Liver (tissue), 9 donors: Measurements from ENCODE around the gene STEAP2. TPM values are rescaled to one million over a fixed set of nuclear protein-coding genes. Genes with fewer than 3 reads are reported as not detected.

Experiments
- DNase-seq: peaks from one replicate; pipeline ENCODE4 v3.0.0-alpha.2; 2017; ENCODE audit warnings: low spot score
- H3K27ac ChIP-seq, 2 donors: one replicate each; pipeline ENCODE4 v1.7.0; 2013; ENCODE audit warnings: inconsistent platforms in 2 of 2, low read length in 2 of 2, control low read depth in 1 of 2, low read depth in 1 of 2, mild to moderate bottlenecking in 1 of 2
- H3K27me3 ChIP-seq, 4 donors: one replicate each; pipeline versions ENCODE4 v1.6.1 to v1.7.0; 2013; ENCODE audit warnings: low read length in 3 of 4, inconsistent platforms in 1 of 4, mild to moderate bottlenecking in 1 of 4, moderate library complexity in 1 of 4; ENCODE audit not compliant: control insufficient read depth in 4 of 4, insufficient read depth in 4 of 4
- H3K36me3 ChIP-seq, 4 donors: one replicate each; pipeline versions ENCODE4 v1.6.1 to v1.7.0; 2013; ENCODE audit warnings: low read length in 3 of 4, mild to moderate bottlenecking in 3 of 4, low read depth in 1 of 4, moderate library complexity in 1 of 4; ENCODE audit not compliant: control insufficient read depth in 4 of 4, insufficient read depth in 3 of 4
- H3K4me1 ChIP-seq, 4 donors: one replicate each; pipeline versions ENCODE4 v1.6.1 to v1.7.0; 2013; ENCODE audit warnings: low read length in 3 of 4, mild to moderate bottlenecking in 3 of 4, moderate library complexity in 1 of 4; ENCODE audit not compliant: control insufficient read depth in 4 of 4, insufficient read depth in 4 of 4
- H3K4me3 ChIP-seq, 3 donors: one replicate each; pipeline versions ENCODE4 v1.6.1 to v1.7.0; 2013; ENCODE audit warnings: low read length in 3 of 3, control low read depth in 1 of 3, low read depth in 1 of 3, mild to moderate bottlenecking in 1 of 3
- H3K9ac ChIP-seq, 2 donors: one replicate each; pipeline ENCODE4 v1.7.0; 2013; ENCODE audit warnings: low read length in 2 of 2, mild to moderate bottlenecking in 2 of 2, moderate library complexity in 2 of 2, control low read depth in 1 of 2, low read depth in 1 of 2
- H3K9me3 ChIP-seq, 4 donors: one replicate each; pipeline versions ENCODE4 v1.6.1 to v1.7.0; 2013; ENCODE audit warnings: low read length in 3 of 4; ENCODE audit not compliant: control insufficient read depth in 4 of 4
- EGR1 ChIP-seq, 2 donors: IDR thresholded peaks; 2 replicates each; pipeline ENCODE4 v1.6.1; 2016 to 2018; ENCODE audit warnings: antibody characterized with exemption in 2 of 2, low read depth in 2 of 2
- FOXA1 ChIP-seq: IDR thresholded peaks from 2 replicates; pipeline ENCODE4 v1.6.1; 2016; ENCODE audit warnings: antibody characterized with exemption
- FOXA2 ChIP-seq: IDR thresholded peaks from 2 replicates; pipeline ENCODE4 v1.6.1; 2016; ENCODE audit warnings: antibody characterized with exemption
- HNF4A ChIP-seq, 2 donors: conservative IDR thresholded peaks; 2 replicates each; pipeline ENCODE4 v1.6.1; 2016; ENCODE audit warnings: antibody characterized with exemption in 2 of 2, mild to moderate bottlenecking in 2 of 2
- HNF4G ChIP-seq: IDR thresholded peaks from 2 replicates; pipeline ENCODE4 v1.6.1; 2016; ENCODE audit warnings: antibody characterized with exemption
- JUND ChIP-seq, 2 donors: IDR thresholded peaks; 2 replicates each; pipeline ENCODE4 v1.6.1; 2016; ENCODE audit warnings: antibody characterized with exemption in 2 of 2
- NR2F2 ChIP-seq: IDR thresholded peaks from 2 replicates; pipeline ENCODE4 v1.6.1; 2016; ENCODE audit warnings: antibody characterized with exemption
- RAD21 ChIP-seq, 2 donors: IDR thresholded peaks; 2 replicates each; pipeline ENCODE4 v1.6.1; 2016; ENCODE audit warnings: antibody characterized with exemption in 2 of 2, mild to moderate bottlenecking in 2 of 2
- RXRA ChIP-seq, 2 donors: IDR thresholded peaks; 2 replicates each; pipeline ENCODE4 v1.6.1; 2017 to 2018; ENCODE audit warnings: antibody characterized with exemption in 2 of 2, mild to moderate bottlenecking in 1 of 2
- SP1 ChIP-seq: IDR thresholded peaks from 2 replicates; pipeline ENCODE4 v1.6.1; 2018; ENCODE audit warnings: antibody characterized with exemption, mild to moderate bottlenecking
- YY1 ChIP-seq: IDR thresholded peaks from 2 replicates; pipeline ENCODE4 v1.6.1; 2016; ENCODE audit warnings: antibody characterized with exemption, mild to moderate bottlenecking
- WGBS: extraction: QIAGEN DNeasy Blood & Tissue Kit; methylation state at CpG from one replicate; pipeline ENCODE4 v1.1.7; 2013; 5-methylcytosine and 5-hydroxymethylcytosine counted together
- polyA plus RNA-seq, 2 donors: library from polyadenylated mRNA; stranded (reverse) in 1 of 2; unstranded in 1 of 2; fragments of 200-250 nt in 1 of 2; fragments of >200 nt in 1 of 2; fragmentation: Nextera tagmentation in 1 of 2; extraction: Ambion mirVana in 1 of 2; gene quantifications; one replicate each; pipeline versions ENCODE4 v1.2.1 to v1.2.3, GENCODE V29; 2013 to 2015
- total RNA-seq, 2 donors: library from RNA; depleted of rRNA; stranded (reverse); fragments of >200 nt; gene quantifications; one replicate each; pipeline ENCODE4 v1.2.3, GENCODE V29; 2014
- TF ChIP-seq, protein P1 (sequence below): IDR thresholded peaks from 2 replicates; pipeline ENCODE4 v1.6.1; 2016; ENCODE audit warnings: antibody characterized with exemption, mild to moderate bottlenecking
- TF ChIP-seq, protein P2 (sequence below): fragments of 150-350 bp; IDR thresholded peaks from 2 replicates; pipeline ENCODE4 v1.5.1; 2017; ENCODE audit warnings: improper control_type of control experiment, low read depth, low read length; ENCODE audit not compliant: missing input control
- donor health status: healthy.
- donor health status: healthy.
- donor health status: healthy.
- donor health status: healthy.
- donor health status: healthy.

STEAP2 gene
- total and polyA plus RNA-seq, 4 donors = 1.2 to 25.9 (median 5.2) TPM

DNA sequence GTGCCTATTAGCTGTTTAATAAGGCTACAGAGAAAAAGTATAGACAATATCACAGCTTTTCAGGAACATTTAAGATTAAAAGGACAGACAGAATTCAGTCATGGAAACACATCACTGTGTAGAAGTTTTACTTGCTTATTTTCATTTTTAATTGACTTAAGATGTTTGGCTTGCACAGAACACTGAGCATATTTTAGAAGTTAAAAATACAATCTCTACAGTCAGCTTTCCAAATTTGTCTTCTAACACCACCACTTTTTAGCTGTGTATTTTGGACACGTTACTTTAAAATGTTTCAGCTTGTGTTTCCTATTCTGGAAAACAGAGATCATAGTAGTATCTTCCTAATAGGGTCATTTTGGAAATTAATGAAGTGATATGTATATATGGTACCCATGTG lies 45.2 kb downstream of the STEAP2 start:
- whole genome bisulfite sequencing = 91% methylated on average over 1 of the region's 1 CpG
- DNase-seq = no peak
- Histone ChIP-seq H3K27me3 (no peaks in the 10 kb centered on the region), H3K36me3 (no peaks in the 10 kb centered on the region), H3K27ac (no peak overlapping the region), H3K4me3 (no peak overlapping the region), H3K9me3 (no peaks in the 10 kb centered on the region), H3K9ac (no peak overlapping the region), H3K4me1 (peaks cover 0 to 5% (median 0%) of the 10 kb centered on the region in 4 donors)
- TF ChIP-seq EGR1 (IDR thresholded peaks at IDR 0.05; ENCODE audit: low read depth in 2 of 2) (no peak), SP1 (no peak), HNF4G (no peak), RAD21 (IDR thresholded peaks at IDR 0.05) (no peak), FOXA2 (no peak), NR2F2 (no peak), JUND (IDR thresholded peaks at IDR 0.05) (no peak), HNF4A (conservative IDR thresholded peaks at IDR 0.05) (no peak), RXRA (IDR thresholded peaks at IDR 0.05) (no peak)
- TF ChIP-seq, protein P1, sequence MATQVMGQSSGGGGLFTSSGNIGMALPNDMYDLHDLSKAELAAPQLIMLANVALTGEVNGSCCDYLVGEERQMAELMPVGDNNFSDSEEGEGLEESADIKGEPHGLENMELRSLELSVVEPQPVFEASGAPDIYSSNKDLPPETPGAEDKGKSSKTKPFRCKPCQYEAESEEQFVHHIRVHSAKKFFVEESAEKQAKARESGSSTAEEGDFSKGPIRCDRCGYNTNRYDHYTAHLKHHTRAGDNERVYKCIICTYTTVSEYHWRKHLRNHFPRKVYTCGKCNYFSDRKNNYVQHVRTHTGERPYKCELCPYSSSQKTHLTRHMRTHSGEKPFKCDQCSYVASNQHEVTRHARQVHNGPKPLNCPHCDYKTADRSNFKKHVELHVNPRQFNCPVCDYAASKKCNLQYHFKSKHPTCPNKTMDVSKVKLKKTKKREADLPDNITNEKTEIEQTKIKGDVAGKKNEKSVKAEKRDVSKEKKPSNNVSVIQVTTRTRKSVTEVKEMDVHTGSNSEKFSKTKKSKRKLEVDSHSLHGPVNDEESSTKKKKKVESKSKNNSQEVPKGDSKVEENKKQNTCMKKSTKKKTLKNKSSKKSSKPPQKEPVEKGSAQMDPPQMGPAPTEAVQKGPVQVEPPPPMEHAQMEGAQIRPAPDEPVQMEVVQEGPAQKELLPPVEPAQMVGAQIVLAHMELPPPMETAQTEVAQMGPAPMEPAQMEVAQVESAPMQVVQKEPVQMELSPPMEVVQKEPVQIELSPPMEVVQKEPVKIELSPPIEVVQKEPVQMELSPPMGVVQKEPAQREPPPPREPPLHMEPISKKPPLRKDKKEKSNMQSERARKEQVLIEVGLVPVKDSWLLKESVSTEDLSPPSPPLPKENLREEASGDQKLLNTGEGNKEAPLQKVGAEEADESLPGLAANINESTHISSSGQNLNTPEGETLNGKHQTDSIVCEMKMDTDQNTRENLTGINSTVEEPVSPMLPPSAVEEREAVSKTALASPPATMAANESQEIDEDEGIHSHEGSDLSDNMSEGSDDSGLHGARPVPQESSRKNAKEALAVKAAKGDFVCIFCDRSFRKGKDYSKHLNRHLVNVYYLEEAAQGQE = no peak
- TF ChIP-seq, protein P2, sequence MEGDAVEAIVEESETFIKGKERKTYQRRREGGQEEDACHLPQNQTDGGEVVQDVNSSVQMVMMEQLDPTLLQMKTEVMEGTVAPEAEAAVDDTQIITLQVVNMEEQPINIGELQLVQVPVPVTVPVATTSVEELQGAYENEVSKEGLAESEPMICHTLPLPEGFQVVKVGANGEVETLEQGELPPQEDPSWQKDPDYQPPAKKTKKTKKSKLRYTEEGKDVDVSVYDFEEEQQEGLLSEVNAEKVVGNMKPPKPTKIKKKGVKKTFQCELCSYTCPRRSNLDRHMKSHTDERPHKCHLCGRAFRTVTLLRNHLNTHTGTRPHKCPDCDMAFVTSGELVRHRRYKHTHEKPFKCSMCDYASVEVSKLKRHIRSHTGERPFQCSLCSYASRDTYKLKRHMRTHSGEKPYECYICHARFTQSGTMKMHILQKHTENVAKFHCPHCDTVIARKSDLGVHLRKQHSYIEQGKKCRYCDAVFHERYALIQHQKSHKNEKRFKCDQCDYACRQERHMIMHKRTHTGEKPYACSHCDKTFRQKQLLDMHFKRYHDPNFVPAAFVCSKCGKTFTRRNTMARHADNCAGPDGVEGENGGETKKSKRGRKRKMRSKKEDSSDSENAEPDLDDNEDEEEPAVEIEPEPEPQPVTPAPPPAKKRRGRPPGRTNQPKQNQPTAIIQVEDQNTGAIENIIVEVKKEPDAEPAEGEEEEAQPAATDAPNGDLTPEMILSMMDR = no peak

DNA sequence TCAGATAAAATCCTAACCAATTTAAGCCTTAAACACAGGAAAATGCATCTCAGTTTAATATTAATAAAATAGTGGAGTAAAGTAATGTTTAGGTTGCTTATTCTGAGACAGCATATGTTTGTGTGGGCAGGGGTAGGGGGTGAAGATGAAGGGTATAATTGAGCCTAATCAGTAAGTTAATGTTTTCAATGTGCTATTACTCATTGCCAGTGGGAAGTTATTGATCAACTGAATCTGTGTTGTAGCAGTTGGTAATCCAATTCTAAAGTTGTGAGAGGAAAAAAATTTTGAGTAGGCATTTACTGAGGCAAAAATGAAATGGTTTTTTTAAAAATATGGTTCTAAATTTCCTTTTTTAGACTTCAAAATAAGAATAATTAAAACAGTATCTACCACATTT lies 49.9 kb downstream of the STEAP2 start:
- H3K9ac ChIP-seq = no peak overlapping the region
- no peaks in the 10 kb centered on the region for H3K36me3 ChIP-seq
- no peak overlapping the region for H3K27ac ChIP-seq
- peaks cover 4 to 13% (median 9%) of the 10 kb centered on the region in 4 donors for H3K4me1 ChIP-seq
- DNase-seq = no peak
- no peak overlapping the region for H3K4me3 ChIP-seq
- TF ChIP-seq EGR1 (IDR thresholded peaks at IDR 0.05; ENCODE audit: low read depth in 2 of 2) (no peak), FOXA2 (no peak), FOXA1 (no peak), RAD21 (IDR thresholded peaks at IDR 0.05) (peak in 1 of 2 donors; percentile 24), YY1 (no peak)
- TF ChIP-seq, protein P1 = no peak
- H3K9me3 ChIP-seq = no peaks in the 10 kb centered on the region
- H3K27me3 ChIP-seq = no peaks in the 10 kb centered on the region
